Mesenchymal stem cell (in vitro differentiated cells and primary cell): ENCODE data around the gene RGS1.

Experiments
- DNase-seq: peaks from one replicate; pipeline ENCODE4 v3.0.0-alpha.2; 2013
- H2AFZ ChIP-seq: one replicate; pipeline ENCODE4 v1.6.1; 2013; ENCODE audit warnings: low read depth, mild to moderate bottlenecking, control low read depth, inconsistent platforms, low read length, moderate library complexity
- H2AK5ac ChIP-seq: 2 replicates; pipeline ENCODE4 v1.6.1; 2013; ENCODE audit warnings: low read length, moderate library complexity, mild to moderate bottlenecking, inconsistent platforms; ENCODE audit not compliant: severe bottlenecking
- H2BK120ac ChIP-seq: one replicate; pipeline ENCODE4 v1.6.1; 2013; ENCODE audit warnings: low read depth, mild to moderate bottlenecking, inconsistent platforms, low read length, moderate library complexity
- H2BK12ac ChIP-seq, 2 experiments: one replicate each; pipeline ENCODE4 v1.6.1; 2013; ENCODE audit warnings: inconsistent platforms in 2 of 2, low read length in 2 of 2, mild to moderate bottlenecking in 2 of 2, moderate library complexity in 2 of 2, control low read depth in 1 of 2
- H2BK15ac ChIP-seq: one replicate; pipeline ENCODE4 v1.6.1; 2013; ENCODE audit warnings: mild to moderate bottlenecking, low read depth, inconsistent platforms; ENCODE audit not compliant: poor library complexity, severe bottlenecking
- H2BK5ac ChIP-seq: 2 replicates; pipeline ENCODE4 v1.6.1; 2013; ENCODE audit warnings: low read depth, mild to moderate bottlenecking, low read length, control low read depth, inconsistent platforms; ENCODE audit not compliant: poor library complexity, severe bottlenecking
- H3K14ac ChIP-seq, 2 experiments: one replicate each; pipeline ENCODE4 v1.6.1; 2013; ENCODE audit warnings: inconsistent platforms in 2 of 2, low read length in 2 of 2, control low read depth in 1 of 2, mild to moderate bottlenecking in 1 of 2, moderate library complexity in 1 of 2
- H3K18ac ChIP-seq, 2 experiments: one replicate each; pipeline ENCODE4 v1.6.1; 2013; ENCODE audit warnings: inconsistent platforms in 2 of 2, low read length in 2 of 2, control low read depth in 1 of 2, low read depth in 1 of 2, mild to moderate bottlenecking in 1 of 2
- H3K23ac ChIP-seq, 2 experiments: one replicate each; pipeline ENCODE4 v1.6.1; 2013; ENCODE audit warnings: inconsistent platforms in 2 of 2, low read length in 2 of 2, mild to moderate bottlenecking in 2 of 2, moderate library complexity in 2 of 2, control low read depth in 1 of 2
- H3K27ac ChIP-seq: 2 replicates; pipeline ENCODE4 v1.5.1; 2013; ENCODE audit warnings: mild to moderate bottlenecking, moderate library complexity, low read length, control low read depth, inconsistent platforms; ENCODE audit not compliant: poor library complexity, severe bottlenecking
- H3K27me3 ChIP-seq, 2 experiments: 2 replicates each; pipeline versions ENCODE4 v1.6.1 to v1.7.0; 2013; ENCODE audit warnings: low read length in 2 of 2, mild to moderate bottlenecking in 2 of 2, moderate library complexity in 2 of 2, control low read depth in 1 of 2, inconsistent platforms in 1 of 2; ENCODE audit not compliant: control insufficient read depth in 1 of 2, insufficient read depth in 1 of 2
- H3K36me3 ChIP-seq, 2 experiments: 2 replicates each; pipeline versions ENCODE4 v1.6.1 to v1.7.0; 2013; ENCODE audit warnings: low read length in 2 of 2, control low read depth in 1 of 2, inconsistent platforms in 1 of 2, low read depth in 1 of 2, mild to moderate bottlenecking in 1 of 2; ENCODE audit not compliant: insufficient read depth in 2 of 2, control insufficient read depth in 1 of 2
- H3K4ac ChIP-seq, 2 experiments: one replicate each; pipeline ENCODE4 v1.6.1; 2013; ENCODE audit warnings: inconsistent platforms in 2 of 2, low read length in 2 of 2, mild to moderate bottlenecking in 2 of 2, moderate library complexity in 2 of 2, control low read depth in 1 of 2, low read depth in 1 of 2
- H3K4me1 ChIP-seq: 2 replicates; pipeline ENCODE4 v1.6.1; 2013; ENCODE audit warnings: low read depth, low read length, control low read depth; ENCODE audit not compliant: control insufficient read depth, insufficient read depth
- H3K4me2 ChIP-seq: 2 replicates; pipeline ENCODE4 v1.6.1; 2013; ENCODE audit warnings: low read length, mild to moderate bottlenecking, inconsistent platforms; ENCODE audit not compliant: poor library complexity, severe bottlenecking
- H3K4me3 ChIP-seq, 2 experiments: 2 replicates each; pipeline versions ENCODE4 v1.5.1 to v1.7.0; 2013; ENCODE audit warnings: low read length in 2 of 2, mild to moderate bottlenecking in 2 of 2, control low read depth in 1 of 2, low read depth in 1 of 2; ENCODE audit not compliant: insufficient read depth in 1 of 2
- H3K79me1 ChIP-seq: replicated peaks from 2 replicates; pipeline ENCODE4 v1.6.1; 2013; ENCODE audit warnings: mild to moderate bottlenecking, control low read depth, low read length, inconsistent platforms; ENCODE audit not compliant: poor library complexity, severe bottlenecking
- H3K9ac ChIP-seq: 2 replicates; pipeline ENCODE4 v1.7.0; 2013; ENCODE audit warnings: mild to moderate bottlenecking, low read length, moderate library complexity
- H3K9me3 ChIP-seq: 2 replicates; pipeline ENCODE4 v1.7.0; 2013; ENCODE audit warnings: mild to moderate bottlenecking, low read length; ENCODE audit not compliant: control insufficient read depth
- H4K8ac ChIP-seq: one replicate; pipeline ENCODE4 v1.6.1; 2013; ENCODE audit warnings: inconsistent platforms, mild to moderate bottlenecking, low read length, moderate library complexity
- H4K91ac ChIP-seq: one replicate; pipeline ENCODE4 v1.6.1; 2013; ENCODE audit warnings: mild to moderate bottlenecking, low read length, inconsistent platforms
- WGBS: methylation state at CpG from one replicate; pipeline ENCODE4 v1.1.7; 2013; ENCODE audit warnings: mixed read lengths; 5-methylcytosine and 5-hydroxymethylcytosine counted together

RGS1 gene

DNA sequence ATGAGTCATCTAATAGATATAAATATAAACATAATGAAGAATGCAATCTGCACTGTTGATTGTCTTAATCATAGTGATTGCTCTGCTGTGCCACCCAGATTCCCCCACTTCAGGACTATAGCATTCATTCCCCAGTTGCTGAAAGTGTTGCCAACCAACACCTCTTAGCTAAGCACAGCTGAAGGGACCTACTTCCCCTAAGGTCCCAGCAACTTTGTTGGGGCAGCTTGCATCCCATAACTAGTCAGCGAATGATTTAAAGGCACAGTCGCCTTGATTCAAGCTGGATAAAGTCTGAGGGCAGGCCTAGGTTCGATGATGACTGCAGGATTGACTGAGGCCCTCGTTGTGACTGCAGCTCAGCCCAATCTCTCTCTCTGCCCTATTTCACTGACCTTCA, 14.3 kb upstream of the RGS1 start:
- Histone ChIP-seq H2BK120ac (peak overlapping the region; percentile 89), H2BK5ac (no peak overlapping the region), H3K9ac (no peak overlapping the region), H2AK5ac (peak overlapping the region; percentile 3), H3K36me3 (no peaks in the 10 kb centered on the region), H3K4me1 (peaks cover 4% of the 10 kb centered on the region), H3K9me3 (no peaks in the 10 kb centered on the region), H4K8ac (peak overlapping the region; percentile 92), H3K23ac (no peak overlapping the region), H2AFZ (peak overlapping the region; percentile 8), H4K91ac (peak overlapping the region; percentile 93), H2BK12ac (peak overlapping the region; percentile 19 to 99), H3K79me1 (no peaks in the 10 kb centered on the region), H2BK15ac (no peak overlapping the region), H3K27me3 (no peaks in the 10 kb centered on the region), H3K4me3 (peak overlapping the region in 1 of 2 experiments; percentile 23), H3K18ac (peak overlapping the region; percentile 14 to 92), H3K4me2 (no peak overlapping the region), H3K14ac (no peak overlapping the region), H3K27ac (no peak overlapping the region), H3K4ac (peak overlapping the region; percentile 56 to 75)
- 94% methylated on average over 4 of the region's 4 CpGs for WGBS
- no peak for DNase-seq

DNA sequence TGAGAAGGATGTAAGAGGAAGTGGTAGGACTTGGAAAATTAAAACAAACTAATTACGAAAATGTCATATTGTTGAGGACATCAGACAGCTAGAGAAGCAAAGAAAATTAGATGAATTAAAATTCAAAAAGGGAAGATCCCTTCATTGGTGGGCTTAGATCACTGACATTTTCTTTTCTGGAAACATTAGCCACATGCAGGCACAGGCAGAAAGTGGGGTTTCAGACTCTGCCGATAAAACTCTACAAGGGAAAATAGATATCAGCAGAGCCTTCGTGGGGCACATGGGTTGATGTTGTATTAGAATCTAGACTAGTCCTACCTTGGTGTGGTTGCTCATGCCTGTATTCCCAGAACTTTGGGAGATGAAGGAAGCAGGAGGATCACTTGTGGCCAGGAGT, 12.4 kb upstream of the RGS1 start:
- Histone ChIP-seq H3K27me3 (no peaks in the 10 kb centered on the region), H3K4me1 (peaks cover 2% of the 10 kb centered on the region), H2BK12ac (peak overlapping the region in 1 of 2 experiments; percentile 49), H4K8ac (no peak overlapping the region), H3K27ac (no peak overlapping the region), H4K91ac (no peak overlapping the region), H3K14ac (no peak overlapping the region), H3K23ac (no peak overlapping the region), H2AFZ (no peak overlapping the region), H2BK5ac (no peak overlapping the region), H3K9me3 (no peaks in the 10 kb centered on the region), H2BK15ac (no peak overlapping the region), H3K9ac (no peak overlapping the region), H3K4me3 (no peak overlapping the region), H2BK120ac (no peak overlapping the region), H3K4ac (no peak overlapping the region), H3K36me3 (no peaks in the 10 kb centered on the region), H3K4me2 (no peak overlapping the region), H2AK5ac (no peak overlapping the region), H3K18ac (no peak overlapping the region), H3K79me1 (no peaks in the 10 kb centered on the region)
- 100% methylated on average over 3 of the region's 3 CpGs for WGBS
- DNase-seq = no peak

DNA sequence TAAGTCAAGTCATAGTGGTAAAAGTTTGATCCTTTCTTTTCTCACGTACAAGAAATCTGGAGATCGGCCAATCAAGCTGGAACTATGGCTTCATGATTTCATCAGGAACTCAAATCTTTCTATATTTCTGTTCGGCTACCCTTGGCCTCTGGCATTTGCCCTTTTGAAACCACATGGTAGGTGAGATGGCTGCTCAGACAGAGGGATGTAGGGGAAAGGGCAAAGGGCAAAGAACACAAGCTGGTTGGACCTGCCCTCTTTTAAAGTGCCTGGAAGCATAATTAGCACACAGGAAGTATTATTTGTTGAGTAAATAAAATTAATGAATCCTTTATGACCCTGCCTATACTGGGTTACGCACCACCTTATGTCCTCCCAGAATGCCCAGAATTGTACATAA, 11.5 kb upstream of the RGS1 start:
- DNase-seq = no peak
- H3K14ac ChIP-seq = no peak overlapping the region
- H4K91ac ChIP-seq = no peak overlapping the region
- H2AFZ ChIP-seq = no peak overlapping the region
- H3K4me3 ChIP-seq = no peak overlapping the region
- WGBS = 94% methylated on average over 3 of the region's 4 CpGs
- H3K36me3 ChIP-seq = no peaks in the 10 kb centered on the region
- H3K23ac ChIP-seq = no peak overlapping the region
- H3K4me2 ChIP-seq = no peak overlapping the region
- H3K27me3 ChIP-seq = no peaks in the 10 kb centered on the region
- H3K27ac ChIP-seq = no peak overlapping the region
- no peak overlapping the region for H2BK15ac ChIP-seq
- H3K4ac ChIP-seq = peak overlapping the region in 1 of 2 experiments; percentile 13
- peak overlapping the region; percentile 69 to 83 for H2BK12ac ChIP-seq
- H3K9ac ChIP-seq = no peak overlapping the region
- peaks cover 2% of the 10 kb centered on the region for H3K4me1 ChIP-seq
- H2BK5ac ChIP-seq = no peak overlapping the region
- H3K18ac ChIP-seq = peak overlapping the region in 1 of 2 experiments; percentile 50
- H3K79me1 ChIP-seq = no peaks in the 10 kb centered on the region
- no peaks in the 10 kb centered on the region for H3K9me3 ChIP-seq
- no peak overlapping the region for H2AK5ac ChIP-seq
- no peak overlapping the region for H2BK120ac ChIP-seq
- H4K8ac ChIP-seq = no peak overlapping the region

DNA sequence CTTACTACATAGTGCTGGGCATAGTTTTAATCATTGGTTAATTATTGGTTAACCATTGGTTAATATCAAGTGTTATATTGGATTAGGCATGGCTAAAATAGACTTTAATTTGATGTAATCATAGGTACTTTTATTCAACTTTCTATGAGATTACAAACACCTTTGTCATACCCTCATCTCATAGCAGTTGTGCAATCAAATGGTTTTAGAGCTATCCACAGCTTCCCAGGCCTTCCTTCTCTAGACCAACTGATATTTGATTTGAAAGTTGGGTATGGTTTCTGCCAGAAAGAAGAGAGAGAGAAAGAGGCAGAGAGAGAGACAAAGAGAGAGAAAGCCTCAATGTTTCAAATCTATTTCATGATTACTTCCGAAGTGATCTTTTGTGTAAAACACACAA, 9.6 kb upstream of the RGS1 start:
- Histone ChIP-seq H3K4me2 (no peak overlapping the region), H3K36me3 (no peaks in the 10 kb centered on the region), H3K4ac (no peak overlapping the region), H3K14ac (no peak overlapping the region), H2BK12ac (no peak overlapping the region), H3K9ac (no peak overlapping the region), H4K8ac (no peak overlapping the region), H3K4me1 (peaks cover 2% of the 10 kb centered on the region), H2AK5ac (no peak overlapping the region), H3K27ac (no peak overlapping the region), H3K9me3 (peaks cover 12% of the 10 kb centered on the region), H3K27me3 (no peaks in the 10 kb centered on the region), H4K91ac (no peak overlapping the region), H2AFZ (no peak overlapping the region), H3K18ac (no peak overlapping the region), H2BK15ac (no peak overlapping the region), H3K79me1 (no peaks in the 10 kb centered on the region), H2BK120ac (no peak overlapping the region), H2BK5ac (no peak overlapping the region), H3K23ac (no peak overlapping the region), H3K4me3 (no peak overlapping the region)
- DNase-seq = no peak
- no CpG with 5 or more reads among the region's 1 CpG for WGBS
